Mesothelial cell of epicardium (in vitro differentiated cells): ENCODE measurements around the gene RBM7. TPM values are rescaled to one million over a fixed set of nuclear protein-coding genes. Genes with fewer than 3 reads are reported as not detected.

ENCODE experiments used
- DNase-seq, 2 experiments: peaks; one replicate each; pipeline ENCODE4 v3.0.0; 2021; ENCODE audit warnings: low spot score in 2 of 2; ENCODE audit not compliant: unreplicated experiment in 2 of 2
- H3K27ac Mint-ChIP-seq: 2 replicates; pipeline ENCODE4 v1.8.0; 2021; ENCODE audit warnings: mixed read lengths
- H3K27me3 Mint-ChIP-seq: 2 replicates; pipeline ENCODE4 v1.8.0; 2021; ENCODE audit warnings: low read depth, mixed read lengths
- H3K36me3 Mint-ChIP-seq: 2 replicates; pipeline ENCODE4 v1.8.0; 2021; ENCODE audit warnings: mixed read lengths
- H3K4me1 Mint-ChIP-seq: 2 replicates; pipeline ENCODE4 v1.8.0; 2021; ENCODE audit warnings: mixed read lengths
- H3K4me3 Mint-ChIP-seq: 2 replicates; pipeline ENCODE4 v1.8.0; 2021; ENCODE audit warnings: mild to moderate bottlenecking, moderate library complexity, mixed read lengths
- H3K9me3 Mint-ChIP-seq: 2 replicates; pipeline ENCODE4 v1.8.0; 2021; ENCODE audit warnings: mixed read lengths
- total RNA-seq: library from RNA; stranded (reverse); gene quantifications from 3 replicates; pipeline ENCODE4 v1.2.1, GENCODE V29; 2021
- TF ChIP-seq, protein P1 (sequence below): fragments of 200-600 bp; sonication (generic); IDR thresholded peaks from one replicate; pipeline ENCODE4 v1.5.0; 2021; ENCODE audit warnings: antibody characterized with exemption; ENCODE audit not compliant: unreplicated experiment

The RBM7 gene
- total RNA-seq, 1 donor from 2014 or later: 30.4 TPM

DNA sequence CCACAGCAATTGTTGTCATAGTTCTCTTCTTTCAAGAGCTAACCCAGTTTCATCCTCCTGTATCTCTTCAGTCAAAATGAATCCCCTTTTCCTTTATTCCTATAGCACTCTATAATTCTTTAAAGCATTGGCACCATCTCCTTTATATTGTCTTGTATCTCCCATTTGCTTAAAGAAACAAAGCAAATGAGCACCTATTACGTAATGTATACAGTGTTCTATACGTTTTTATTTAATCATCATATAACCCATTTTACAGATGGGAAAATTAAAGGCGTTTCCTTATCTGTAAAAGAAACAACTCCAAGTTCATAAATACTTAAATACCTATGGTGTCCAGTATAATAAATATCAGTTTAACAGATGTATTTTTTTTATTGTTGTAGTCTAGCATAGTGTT is 32.4 kb downstream of the RBM7 start:
- H3K9me3 Mint-ChIP-seq: no peaks in the 10 kb centered on the region
- H3K27ac Mint-ChIP-seq: no peak overlapping the region
- TF ChIP-seq, protein P1, sequence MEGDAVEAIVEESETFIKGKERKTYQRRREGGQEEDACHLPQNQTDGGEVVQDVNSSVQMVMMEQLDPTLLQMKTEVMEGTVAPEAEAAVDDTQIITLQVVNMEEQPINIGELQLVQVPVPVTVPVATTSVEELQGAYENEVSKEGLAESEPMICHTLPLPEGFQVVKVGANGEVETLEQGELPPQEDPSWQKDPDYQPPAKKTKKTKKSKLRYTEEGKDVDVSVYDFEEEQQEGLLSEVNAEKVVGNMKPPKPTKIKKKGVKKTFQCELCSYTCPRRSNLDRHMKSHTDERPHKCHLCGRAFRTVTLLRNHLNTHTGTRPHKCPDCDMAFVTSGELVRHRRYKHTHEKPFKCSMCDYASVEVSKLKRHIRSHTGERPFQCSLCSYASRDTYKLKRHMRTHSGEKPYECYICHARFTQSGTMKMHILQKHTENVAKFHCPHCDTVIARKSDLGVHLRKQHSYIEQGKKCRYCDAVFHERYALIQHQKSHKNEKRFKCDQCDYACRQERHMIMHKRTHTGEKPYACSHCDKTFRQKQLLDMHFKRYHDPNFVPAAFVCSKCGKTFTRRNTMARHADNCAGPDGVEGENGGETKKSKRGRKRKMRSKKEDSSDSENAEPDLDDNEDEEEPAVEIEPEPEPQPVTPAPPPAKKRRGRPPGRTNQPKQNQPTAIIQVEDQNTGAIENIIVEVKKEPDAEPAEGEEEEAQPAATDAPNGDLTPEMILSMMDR: no peak
- H3K27me3 Mint-ChIP-seq: no peaks in the 10 kb centered on the region
- H3K4me3 Mint-ChIP-seq: no peak overlapping the region
- H3K4me1 Mint-ChIP-seq: peaks cover 4% of the 10 kb centered on the region
- no peak for DNase-seq
- H3K36me3 Mint-ChIP-seq: peaks cover 4% of the 10 kb centered on the region

DNA sequence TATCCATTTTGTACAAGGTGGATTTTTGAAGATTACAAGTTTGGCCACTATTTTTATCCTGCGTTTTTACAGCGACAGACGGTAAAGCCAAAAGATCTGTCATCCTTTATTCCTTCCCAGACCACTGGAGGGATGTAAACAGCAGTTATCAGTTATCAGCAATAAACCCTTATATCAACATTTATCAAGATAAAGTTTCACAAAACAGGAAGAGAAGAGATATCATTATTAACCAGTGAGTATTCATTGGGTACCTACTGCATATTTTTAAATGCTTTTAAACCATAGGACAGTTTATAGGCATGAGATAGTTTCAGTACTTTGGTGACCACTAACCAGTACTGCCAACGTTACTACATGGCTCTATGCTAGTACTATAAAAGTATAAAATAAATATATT is 32.9 kb downstream of the RBM7 start:
- no peak for DNase-seq
- Mint-ChIP-seq H3K9me3 (no peaks in the 10 kb centered on the region), H3K36me3 (peaks cover 4% of the 10 kb centered on the region), H3K4me3 (no peak overlapping the region), H3K27ac (no peak overlapping the region), H3K27me3 (no peaks in the 10 kb centered on the region), H3K4me1 (peaks cover 8% of the 10 kb centered on the region)
- TF ChIP-seq, protein P1: no peak

DNA sequence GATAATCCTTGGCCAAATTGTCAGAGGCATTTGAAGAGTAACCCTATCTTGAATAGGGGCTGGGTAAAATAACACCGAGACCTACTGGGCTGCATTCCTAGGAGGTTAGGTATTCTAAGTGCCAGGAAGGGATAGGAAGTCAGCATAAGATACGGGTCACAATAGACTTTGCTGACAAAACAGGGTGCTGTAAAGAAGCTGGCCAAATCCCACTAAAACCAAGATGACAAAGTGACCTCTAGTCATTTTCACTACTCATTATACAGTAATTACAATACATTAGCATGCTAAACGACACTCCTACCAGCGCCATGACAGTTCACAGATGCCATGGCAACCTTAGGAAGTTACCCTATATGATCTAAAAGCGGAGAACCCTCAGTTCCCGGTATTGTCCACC is 37.8 kb downstream of the RBM7 start:
- no peaks in the 10 kb centered on the region for H3K27me3 Mint-ChIP-seq
- peaks cover 4% of the 10 kb centered on the region for H3K36me3 Mint-ChIP-seq
- DNase-seq: no peak
- TF ChIP-seq, protein P1: no peak
- H3K4me3 Mint-ChIP-seq: peak overlapping the region; percentile 99
- peak overlapping the region; percentile 99 for H3K27ac Mint-ChIP-seq
- H3K9me3 Mint-ChIP-seq: no peaks in the 10 kb centered on the region
- H3K4me1 Mint-ChIP-seq: peaks cover 40% of the 10 kb centered on the region

DNA sequence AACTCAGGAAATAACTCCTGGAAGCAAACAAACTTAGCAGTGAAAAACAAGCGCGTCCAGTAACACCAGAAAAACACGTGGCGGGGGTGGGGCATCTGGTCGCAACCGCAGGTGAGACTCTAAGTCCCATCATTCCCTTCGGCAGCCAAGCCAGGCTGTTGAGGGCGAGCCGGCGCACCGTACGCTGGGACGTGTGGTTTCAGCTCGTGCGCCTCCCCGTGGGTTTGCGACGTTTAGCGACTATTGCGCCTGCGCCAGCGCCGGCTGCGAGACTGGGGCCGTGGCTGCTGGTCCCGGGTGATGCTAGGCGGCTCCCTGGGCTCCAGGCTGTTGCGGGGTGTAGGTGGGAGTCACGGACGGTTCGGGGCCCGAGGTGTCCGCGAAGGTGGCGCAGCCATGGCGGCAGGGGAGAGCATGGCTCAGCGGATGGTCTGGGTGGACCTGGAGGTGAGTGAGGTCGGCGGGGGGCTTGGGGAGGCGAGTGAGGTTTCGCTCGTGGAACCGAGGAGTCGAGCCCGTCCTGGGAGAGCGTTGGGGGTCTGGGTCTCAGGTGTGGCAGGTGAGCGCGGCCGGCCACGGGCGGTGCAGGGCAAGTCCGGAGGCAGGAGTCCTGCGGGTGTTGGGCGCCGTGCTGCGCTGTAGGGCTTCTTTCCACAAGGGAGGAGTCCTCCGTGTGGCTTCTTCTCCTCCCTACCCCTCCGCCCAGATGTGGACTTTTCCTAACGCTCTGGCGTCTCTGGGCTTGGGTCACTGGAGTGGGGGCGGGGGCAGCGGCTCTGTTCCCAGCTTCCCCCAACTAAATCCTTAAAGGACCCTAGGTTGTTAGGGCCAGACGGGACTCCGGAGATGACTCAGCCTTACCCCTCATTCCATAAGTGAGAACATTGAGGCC is 39.0 kb downstream of the RBM7 start, which contains the start of gene REXO2:
Gene REXO2 (plus strand): TSS at position 239 of the 892 bp plus-strand sequence. CDS start 62 bp downstream, at position 301.
- H3K4me1 Mint-ChIP-seq: peaks cover 40% of the 10 kb centered on the region
- peak within 1 kb of the TSS; percentile 99 for H3K4me3 Mint-ChIP-seq
- TF ChIP-seq, protein P1: no peak
- H3K9me3 Mint-ChIP-seq: no peaks in the 10 kb centered on the region
- no peaks in the 10 kb centered on the region for H3K27me3 Mint-ChIP-seq
- H3K36me3 Mint-ChIP-seq: peaks cover 10% of the 10 kb centered on the region
- DNase-seq: peak; percentile 78 to 92
- peak within 1 kb of the TSS; percentile 99 for H3K27ac Mint-ChIP-seq

DNA sequence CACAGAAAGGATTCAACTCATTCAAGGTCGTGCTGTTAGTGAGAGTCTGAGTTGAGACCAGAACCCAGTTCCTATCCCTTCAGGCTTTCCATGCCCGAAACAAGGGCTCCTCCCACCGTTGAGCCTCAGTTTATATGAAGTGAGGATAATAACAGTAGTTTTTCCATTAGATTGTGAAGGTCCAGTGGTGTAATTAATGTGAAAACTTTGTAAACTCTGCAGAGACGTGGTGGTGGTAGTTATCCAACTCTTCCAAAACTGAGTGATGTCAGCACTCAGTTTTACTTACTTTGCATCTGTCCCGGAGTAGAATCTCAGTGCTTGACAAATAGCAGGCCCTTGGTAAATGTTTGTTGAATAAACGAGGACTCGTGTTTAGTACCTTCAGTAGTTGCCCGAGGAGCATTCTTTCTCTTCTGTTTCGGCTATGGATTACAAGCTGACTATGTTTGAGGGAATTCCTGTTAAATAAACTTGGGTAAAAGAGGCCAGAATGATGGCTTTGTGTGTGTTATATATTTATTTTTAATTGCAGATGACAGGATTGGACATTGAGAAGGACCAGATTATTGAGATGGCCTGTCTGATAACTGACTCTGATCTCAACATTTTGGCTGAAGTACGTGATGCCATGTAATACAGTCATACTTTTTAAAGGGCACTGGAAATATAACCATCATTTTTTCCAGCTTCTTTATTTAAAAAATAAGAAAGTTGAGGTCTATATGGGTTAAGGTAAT is 39.8 kb downstream of the RBM7 start:
- Mint-ChIP-seq H3K4me1 (peaks cover 47% of the 10 kb centered on the region), H3K27ac (peak overlapping the region; percentile 99), H3K4me3 (peak overlapping the region; percentile 99), H3K27me3 (no peaks in the 10 kb centered on the region), H3K36me3 (peaks cover 5% of the 10 kb centered on the region), H3K9me3 (no peaks in the 10 kb centered on the region)
- TF ChIP-seq, protein P1: no peak
- DNase-seq: no peak
